Suppressor macrophage (primary cell): ENCODE measurements around the gene APRT.

Experiments used
- DNase-seq, 4 experiments: peaks; one replicate each; pipeline ENCODE4 v3.0.0-alpha.2; 2020 to 2022
- total RNA-seq, 17 experiments: gene quantifications; one replicate each; lab custom pipeline; 2026; ENCODE audit warnings: mixed read lengths in 6 of 17, inconsistent platforms in 3 of 17; lab: John Stamatoyannopoulos, UW

APRT gene
- 38.9 to 135 (median 72.9) reads per million in 17 experiments for total RNA-seq

GRCh38 chr16:88811769-88812512 is at the start of gene APRT:
Gene APRT (minus strand): TSS chr16:88811928. CDS start chr16:88811899, 29 bp downstream.
- peak; percentile 95 to 99 (median 98) for DNase-seq

- no peak for DNase-seq
Observed at GRCh38 chr16:88861359-88861758, 49.6 kb upstream of the APRT start.

- no peak for DNase-seq
Observed at GRCh38 chr16:88859381-88860091, 47.8 kb upstream of the APRT start.

GRCh38 chr16:88857728-88858339 is 46.1 kb upstream of the APRT start:
- DNase-seq, result peak; percentile 87 to 93 (median 90)

GRCh38 chr16:88856828-88857727 is 45.4 kb upstream of the APRT start, which contains the start of the genes GALNS and TRAPPC2L:
Gene GALNS (minus strand): TSS chr16:88856947. CDS start chr16:88856877, 70 bp downstream.
Gene TRAPPC2L (plus strand): TSS chr16:88857127. CDS start chr16:88857151, 24 bp downstream.
- DNase-seq, result peak; percentile 99 to 100 (median 100)

- peak; percentile 25 to 59 (median 54) for DNase-seq
Observed at GRCh38 chr16:88856122-88856827, 44.5 kb upstream of the APRT start.

- DNase-seq, result no peak
Observed at GRCh38 chr16:88855736-88856121, 44.0 kb upstream of the APRT start.

- DNase-seq, result peak in 3 of 4 experiments; percentile 31 to 49 (median 45)
Observed at GRCh38 chr16:88855176-88855575, 43.4 kb upstream of the APRT start.

- DNase-seq, result peak; percentile 86 to 93 (median 90)
Observed at GRCh38 chr16:88854306-88855111, 42.8 kb upstream of the APRT start.

GRCh38 chr16:88853325-88853941 is 41.7 kb upstream of the APRT start:
- peak; percentile 74 to 89 (median 84) for DNase-seq

GRCh38 chr16:88851616-88852015 is 39.9 kb upstream of the APRT start:
- DNase-seq, result no peak

- no peak for DNase-seq
Observed at GRCh38 chr16:88850531-88851199, 38.9 kb upstream of the APRT start.

- DNase-seq, result no peak
Observed at GRCh38 chr16:88848557-88848956, 36.8 kb upstream of the APRT start.

GRCh38 chr16:88847654-88848053 is 35.9 kb upstream of the APRT start:
- no peak for DNase-seq

- peak; percentile 73 to 90 (median 87) for DNase-seq
Observed at GRCh38 chr16:88846088-88846487, 34.4 kb upstream of the APRT start.

- no peak for DNase-seq
Observed at GRCh38 chr16:88844419-88845036, 32.8 kb upstream of the APRT start.

GRCh38 chr16:88843256-88843655 is 31.5 kb upstream of the APRT start:
- DNase-seq, result no peak

- no peak for DNase-seq
Observed at GRCh38 chr16:88842806-88843205, 31.1 kb upstream of the APRT start.

- no peak for DNase-seq
Observed at GRCh38 chr16:88842308-88842756, 30.6 kb upstream of the APRT start.
